Astrocyte of the hippocampus (primary cell): Measurements from ENCODE around the gene JPH3.
A peak's percentile ranks its signal among the peaks of the same experiment; 100 is the strongest.

ENCODE experiments used
- DNase-seq: peaks from one replicate; pipeline ENCODE4 v3.0.0; 2011; ENCODE audit warnings: low read depth, low spot score

JPH3 gene

DNA sequence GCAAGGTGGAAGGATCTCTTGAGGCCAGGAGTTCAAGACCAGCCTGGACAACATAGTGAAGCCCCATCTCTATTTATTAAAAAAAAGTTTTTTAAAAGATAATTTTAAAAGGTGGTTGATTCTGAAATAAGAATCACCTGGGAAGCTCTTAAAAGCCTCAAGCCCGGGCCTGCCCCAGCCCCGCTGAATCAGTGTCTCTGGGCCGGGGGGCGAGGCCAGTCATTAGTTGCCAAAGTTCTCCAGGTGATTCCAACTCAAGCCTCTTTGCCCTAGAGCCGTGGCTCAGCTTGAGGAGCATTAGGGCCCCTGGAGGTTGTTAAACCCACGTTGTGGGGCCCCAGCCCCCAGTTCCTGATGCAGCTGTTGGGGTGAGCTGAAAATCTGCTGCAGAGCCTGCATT, 24.6 kb downstream of the JPH3 start:
- no peak for DNase-seq

DNA sequence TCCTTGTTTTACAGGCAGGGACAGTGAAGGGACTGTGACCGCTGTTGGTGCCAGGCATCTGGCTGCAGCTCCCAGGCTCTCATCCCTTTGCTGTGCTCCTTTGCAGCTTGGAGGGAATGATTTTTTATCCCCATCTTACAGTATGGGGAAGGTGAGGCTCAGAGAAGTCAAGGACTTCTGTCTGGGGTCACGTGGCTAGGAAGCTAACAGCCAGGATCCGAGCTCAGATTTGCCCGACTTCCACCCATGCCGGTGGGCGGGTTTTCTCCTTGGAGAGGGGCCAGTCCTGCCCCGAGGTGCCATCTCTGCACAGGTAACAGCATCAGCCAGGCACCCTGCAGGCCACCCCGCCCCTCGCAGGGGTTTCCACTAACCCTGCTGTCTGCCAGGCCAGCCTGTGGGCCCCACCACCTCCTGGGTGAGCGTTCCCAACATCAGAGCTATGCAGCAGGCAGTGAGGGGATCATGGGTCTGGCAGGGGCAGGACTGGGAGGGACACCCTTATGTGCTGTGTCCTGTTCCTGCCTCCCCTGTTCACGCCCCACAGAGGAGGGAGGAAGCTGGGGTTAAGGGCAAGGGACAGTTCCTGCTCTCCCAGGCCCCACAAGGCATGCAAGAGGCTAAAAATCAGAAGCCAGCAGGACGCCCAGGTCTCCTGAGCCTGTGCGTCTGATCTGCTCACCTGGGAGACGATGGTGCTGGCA, 25.4 kb downstream of the JPH3 start:
- DNase-seq, result no peak

DNA sequence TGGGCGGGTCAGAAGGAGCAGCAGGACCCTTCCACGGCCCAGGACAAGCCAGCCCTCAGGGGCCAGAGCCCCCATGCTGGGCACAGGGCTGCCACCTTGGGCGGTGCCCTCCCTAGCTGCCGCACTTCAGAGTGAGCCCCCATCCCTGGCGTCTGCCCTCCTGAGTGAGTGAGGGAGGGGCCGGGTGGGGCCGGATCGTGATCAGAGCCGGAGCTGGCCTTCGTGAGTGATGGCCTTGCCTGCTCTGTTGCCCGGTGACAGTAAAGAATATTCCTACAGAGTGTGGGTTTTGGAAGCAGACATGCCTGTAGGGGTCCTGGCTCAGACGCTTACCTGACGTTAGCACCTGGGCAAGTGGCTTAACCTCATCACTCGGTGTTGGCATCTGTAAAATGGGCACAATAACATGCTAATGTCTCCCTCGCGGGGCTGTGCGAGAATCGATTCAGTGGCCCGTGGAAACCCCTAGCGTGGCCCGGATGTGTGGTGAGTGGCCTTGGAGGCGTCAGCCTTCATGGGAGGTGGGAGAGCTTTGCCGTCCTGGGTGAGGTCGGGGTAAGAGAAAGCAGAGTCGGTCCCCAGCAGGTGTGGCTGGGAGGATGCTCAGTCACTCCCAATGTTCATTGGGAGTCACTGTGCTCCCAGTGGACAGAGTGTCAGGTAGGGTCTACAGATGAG, 26.1 kb downstream of the JPH3 start:
- no peak for DNase-seq

DNA sequence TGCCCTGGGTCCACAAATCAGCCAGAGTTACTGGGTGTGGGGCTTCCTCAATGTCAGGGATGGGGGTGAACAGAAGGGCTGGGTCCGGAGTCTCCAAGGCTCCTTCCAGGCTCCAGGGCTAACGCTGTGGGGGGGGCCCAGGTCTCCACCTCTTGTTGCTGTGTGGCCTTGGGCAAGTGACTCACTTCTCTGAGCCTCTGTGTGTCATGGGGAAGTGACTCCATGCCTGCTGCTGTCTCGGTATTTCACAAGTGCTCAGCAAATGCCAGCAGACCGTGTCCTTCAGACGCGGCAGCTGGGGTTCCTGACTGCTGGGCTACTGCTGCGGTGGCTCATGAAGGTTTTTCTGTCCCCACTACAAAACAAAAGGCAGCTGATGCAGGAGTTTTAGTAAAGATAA, 26.6 kb downstream of the JPH3 start:
- DNase-seq, result peak; percentile 20

DNA sequence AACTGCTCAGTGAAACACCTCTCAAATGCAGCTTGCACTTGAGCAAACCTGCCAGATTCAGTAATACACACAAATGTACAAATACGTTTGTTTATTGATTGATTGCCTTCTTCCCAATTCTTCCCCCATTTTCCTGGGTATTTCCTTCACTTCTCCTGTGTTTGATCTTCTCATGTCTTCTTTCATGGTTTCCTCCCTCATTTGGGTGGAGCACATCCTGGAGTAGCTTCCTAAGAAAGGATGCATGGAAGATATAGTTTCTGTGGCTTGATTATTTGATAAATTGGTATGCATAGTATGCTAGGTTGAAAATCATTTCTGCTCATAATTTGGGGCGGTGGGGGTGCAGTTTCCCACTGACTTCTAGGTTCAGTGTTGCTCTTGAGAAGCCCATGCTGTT, 28.8 kb downstream of the JPH3 start:
- no peak for DNase-seq

DNA sequence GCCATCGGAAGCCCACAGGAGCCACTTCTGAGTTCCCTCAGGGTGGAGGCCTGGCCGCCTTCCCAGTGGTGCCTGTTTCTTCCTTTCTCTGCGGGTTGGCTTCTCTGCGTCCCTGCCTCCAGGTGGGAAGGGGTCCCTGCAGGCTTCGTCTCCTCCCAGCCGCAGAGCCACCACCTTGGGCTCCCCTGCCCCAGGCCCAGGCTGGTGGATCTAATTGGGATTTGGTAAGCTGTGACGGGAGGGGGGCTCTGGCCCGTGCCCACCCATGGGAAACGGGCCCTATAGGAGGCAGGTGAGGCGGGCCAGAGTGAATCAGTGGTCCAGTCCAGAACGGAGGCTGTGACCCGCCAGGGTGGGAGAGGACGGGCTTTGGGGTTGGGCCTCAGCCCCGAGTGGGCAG, 32.1 kb downstream of the JPH3 start:
- no peak for DNase-seq

DNA sequence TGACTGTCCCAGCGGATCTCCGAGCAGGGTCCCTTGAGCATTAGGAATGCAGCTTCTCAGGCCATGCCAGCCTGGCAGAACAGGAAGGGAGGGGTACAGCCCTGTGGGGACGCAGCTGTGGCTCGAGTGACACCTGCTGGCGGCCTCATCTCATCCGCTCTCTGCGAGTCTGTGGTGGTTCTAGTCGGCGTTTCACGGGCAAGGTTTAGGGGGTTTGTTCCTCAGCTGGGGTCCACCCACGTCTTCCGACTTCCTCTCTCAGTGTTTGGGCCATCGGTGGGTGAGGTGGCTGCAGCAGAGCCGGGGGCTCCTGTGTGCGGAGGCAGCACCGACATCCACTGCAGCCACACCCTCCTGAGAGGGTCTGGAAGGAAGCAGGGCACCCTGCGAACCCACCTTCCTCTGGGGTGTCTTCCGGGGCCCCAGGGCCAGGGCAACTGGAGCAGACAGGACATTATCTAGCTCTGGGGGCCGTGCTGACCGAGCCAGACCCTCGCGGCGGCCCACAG, 33.3 kb downstream of the JPH3 start:
- DNase-seq, result peak; percentile 72

DNA sequence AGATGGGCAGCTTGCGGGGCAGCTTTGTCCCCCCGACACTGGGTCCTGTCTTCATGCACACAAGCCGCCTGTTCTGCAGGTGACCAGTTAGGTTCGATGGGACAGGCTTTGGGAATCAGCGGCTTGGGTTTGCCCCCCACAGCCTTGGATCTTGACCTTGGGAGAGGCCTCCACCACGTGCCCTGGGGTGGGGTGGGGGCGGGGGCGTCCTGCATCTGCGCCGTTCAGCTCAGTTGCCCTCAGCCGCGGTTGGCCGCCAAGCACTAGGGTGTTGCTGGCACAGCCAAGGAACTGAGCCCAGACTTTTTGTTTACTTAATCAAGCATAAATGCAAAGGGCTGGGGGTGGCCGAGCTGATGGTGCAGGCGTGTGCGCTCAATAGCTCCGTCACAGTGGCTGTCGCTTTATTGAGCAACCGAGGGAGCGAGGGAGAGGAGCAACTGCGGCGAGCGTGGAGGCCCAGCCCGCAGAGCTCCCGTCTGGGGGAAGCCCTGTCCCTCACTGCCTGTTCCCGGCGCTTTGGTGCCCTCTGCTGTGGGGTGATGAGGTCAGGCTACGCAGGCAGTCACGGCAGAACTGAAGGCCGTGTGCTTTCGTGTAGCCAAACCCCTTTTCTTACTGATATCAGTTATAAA, 33.9 kb downstream of the JPH3 start:
- peak; percentile 87 for DNase-seq

DNA sequence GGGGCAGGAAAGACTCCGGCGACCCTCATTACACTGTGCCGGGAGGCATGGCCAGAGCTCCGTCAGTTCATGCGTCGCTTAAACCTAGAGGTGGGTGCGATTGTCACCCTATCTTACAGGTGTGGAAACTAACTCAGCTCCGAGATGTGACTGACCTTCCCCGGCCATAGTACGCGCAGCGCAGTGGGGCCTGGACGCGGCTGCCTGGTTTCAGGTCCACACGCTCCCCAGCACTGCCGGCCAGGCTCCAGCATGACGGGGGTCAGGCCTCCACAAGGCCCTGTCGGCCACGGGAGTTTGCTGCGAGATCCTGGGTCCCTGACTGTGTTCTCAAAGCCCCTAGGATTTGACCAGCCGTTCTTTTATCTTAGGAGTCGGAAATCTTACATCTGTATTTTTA, 34.4 kb downstream of the JPH3 start:
- DNase-seq, result no peak

DNA sequence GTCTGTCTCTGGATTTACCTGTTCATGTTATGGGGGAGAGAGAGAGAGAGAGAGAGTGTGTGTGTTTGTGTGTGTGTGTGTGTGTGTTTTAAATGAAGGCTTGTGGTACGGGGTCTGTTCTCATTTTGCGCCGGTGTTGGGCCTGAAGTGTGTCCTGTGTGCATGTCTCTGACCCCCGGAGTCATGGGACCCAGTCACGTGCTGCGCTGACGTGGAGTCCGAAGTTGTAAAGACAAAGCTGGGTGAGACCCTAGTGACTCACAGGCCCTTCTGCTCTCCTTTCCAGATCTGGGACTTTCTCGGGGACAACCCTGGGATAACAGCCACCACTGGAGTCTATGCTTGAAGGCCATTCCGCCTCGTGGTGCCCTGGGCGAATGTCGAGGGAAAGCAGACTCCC, 35.0 kb downstream of the JPH3 start:
- DNase-seq, result no peak

DNA sequence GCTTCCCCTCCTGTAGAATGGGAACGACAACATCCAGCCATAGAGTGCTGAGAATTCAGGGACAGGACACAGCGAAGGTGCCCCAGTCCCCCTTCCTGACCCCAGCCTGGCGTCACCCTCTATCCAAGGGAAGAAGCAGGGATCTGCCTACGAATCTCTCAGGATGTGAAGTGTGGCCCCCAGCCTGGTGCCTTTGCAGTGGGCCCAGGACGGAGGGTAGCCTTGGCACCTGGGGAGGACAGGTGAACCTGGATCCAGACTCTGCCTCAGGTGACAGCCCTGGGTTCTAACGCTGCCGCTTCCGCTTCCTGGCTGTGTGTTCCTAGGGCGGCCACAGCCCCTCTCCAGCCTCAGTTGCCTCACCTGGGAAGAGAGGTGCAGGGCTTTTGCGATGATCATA, 36.4 kb downstream of the JPH3 start:
- DNase-seq, result no peak

DNA sequence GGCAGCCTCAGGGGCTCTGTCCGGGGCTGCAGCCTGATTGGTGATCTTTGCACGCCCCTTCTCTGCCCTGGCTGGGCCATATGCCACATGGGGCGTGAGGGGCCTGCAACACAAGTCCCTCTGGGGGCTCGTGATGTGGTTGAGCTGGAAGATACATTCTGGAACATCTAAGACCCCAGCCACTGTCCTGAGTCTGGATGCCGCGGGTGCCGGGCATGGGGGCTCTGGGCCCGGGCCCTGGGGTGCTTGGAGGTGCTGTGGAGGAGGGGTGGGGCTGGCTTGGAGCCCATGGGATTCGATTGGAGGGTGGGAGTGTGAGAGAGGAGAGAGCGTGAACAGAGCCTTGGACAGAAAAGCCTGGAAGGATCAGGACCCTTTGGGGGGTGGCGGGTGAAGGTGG, 39.4 kb downstream of the JPH3 start:
- DNase-seq, result no peak

DNA sequence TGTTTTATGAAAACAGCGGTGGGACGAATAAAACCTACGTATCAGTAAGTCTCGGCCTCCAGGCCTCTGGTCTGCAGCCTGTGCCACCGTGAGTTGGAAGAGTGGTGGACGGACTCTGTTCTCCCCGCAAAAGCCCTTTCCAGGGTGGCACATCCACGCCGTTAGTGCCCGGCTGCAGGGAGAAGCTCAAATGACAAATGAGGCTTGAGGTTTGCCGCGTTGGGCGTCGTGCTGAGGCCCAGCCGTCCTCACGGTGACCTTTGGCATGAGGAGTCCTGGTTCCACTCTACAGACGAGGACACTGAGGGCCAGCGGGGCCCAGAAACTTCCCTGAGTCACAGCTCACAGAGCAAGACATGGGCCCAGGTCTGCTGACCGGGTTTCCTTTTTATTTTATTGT, 40.2 kb downstream of the JPH3 start:
- DNase-seq, result no peak

DNA sequence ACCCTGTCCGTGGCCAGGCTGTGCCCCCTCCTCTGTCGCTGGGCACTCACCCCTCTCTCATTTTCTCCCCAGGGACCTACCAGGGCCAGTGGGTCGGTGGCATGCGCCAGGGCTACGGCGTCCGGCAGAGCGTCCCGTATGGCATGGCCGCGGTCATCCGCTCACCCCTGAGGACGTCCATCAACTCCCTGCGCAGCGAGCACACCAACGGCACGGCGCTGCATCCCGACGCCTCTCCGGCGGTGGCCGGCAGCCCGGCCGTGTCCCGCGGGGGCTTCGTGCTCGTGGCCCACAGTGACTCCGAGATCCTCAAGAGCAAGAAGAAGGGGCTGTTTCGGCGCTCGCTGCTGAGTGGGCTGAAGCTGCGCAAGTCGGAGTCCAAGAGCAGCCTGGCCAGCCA, 41.9 kb downstream of the JPH3 start:
- no peak for DNase-seq

DNA sequence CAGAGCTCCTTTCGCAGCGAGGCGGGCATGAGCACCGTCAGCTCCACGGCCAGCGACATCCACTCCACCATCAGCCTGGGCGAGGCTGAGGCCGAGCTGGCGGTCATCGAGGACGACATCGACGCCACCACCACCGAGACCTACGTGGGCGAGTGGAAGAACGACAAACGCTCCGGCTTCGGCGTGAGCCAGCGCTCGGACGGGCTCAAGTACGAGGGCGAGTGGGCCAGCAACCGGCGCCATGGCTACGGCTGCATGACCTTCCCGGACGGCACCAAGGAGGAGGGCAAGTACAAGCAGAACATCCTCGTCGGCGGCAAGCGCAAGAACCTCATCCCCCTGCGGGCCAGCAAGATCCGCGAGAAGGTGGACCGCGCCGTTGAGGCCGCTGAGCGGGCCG, 42.3 kb downstream of the JPH3 start:
- DNase-seq, result no peak

DNA sequence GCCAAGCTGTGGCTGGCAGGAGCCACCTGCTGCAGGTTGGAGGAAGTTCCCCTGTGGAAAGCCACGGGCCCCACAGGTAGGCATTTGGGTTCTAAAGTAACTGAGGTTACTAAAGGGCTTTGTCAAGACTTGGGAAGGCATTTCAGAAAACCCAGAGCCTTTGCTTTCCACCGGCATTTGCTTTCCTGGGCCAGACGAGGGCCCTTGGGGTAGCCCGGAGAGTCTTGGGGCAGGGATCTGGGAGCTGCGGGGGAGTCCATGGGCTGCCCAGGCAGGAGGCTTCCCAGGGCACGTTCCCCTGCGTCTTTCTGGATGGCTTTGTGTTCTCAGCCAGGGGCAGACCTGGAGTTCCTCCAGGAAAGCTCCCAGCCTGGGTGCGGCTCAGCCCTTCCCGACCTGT, 43.5 kb downstream of the JPH3 start:
- no peak for DNase-seq

DNA sequence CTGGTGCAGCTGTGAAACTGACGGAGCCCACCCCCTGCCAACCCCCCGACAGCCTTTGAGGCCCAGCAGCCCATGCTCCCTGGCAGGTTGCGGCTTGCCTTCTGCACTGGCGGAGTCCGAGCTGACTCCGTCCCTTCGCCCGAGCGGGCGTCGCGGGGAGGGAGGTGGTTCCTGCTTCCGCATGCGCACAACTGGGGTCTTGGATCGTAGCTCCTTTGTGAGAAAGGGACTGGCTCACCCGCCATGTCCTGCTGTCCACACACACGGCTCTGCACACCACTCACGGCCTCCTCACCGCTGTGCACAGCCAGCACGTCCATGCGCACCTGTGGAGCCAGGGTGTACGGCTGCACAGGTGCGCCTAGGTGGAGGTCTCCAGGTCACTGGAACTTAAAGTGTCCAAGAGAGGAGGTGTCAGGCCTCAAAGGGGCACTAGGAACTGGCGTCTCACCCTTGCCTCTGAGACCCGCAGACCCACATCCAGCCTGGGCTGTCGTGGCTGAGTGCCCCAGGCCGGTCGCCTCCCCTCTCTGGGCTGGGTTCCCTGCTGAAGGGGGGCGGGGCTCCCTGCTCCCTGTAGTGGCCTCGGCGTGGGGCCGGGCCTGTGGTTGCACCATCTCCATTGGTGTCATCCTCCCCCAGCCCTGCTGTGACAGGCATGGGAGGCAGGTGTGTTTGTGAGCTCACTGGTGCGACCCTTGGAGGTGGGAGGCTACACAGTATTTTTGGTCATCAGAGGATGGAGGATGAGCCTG, 45.3 kb downstream of the JPH3 start:
- DNase-seq, result no peak

DNA sequence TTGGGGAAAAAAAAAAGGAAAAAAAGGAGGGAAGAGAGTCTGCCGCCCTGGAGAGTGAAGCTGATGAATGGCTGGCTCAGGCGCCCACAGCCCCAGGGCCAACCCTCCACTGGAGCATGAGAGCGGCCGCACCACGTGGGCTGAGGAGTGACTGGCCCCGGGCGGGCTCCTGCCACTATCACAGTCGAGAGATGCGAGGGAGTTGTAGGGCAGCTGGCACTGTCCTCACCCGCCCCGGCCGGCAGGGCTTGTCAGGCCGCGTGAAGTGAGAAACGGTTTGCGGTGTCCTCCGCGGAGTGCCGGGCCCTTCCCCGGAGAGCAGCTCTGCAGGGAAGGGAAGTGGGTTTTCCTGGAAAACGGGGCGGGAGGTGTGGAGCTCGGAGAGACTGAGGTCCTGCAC, 45.9 kb downstream of the JPH3 start:
- no peak for DNase-seq

DNA sequence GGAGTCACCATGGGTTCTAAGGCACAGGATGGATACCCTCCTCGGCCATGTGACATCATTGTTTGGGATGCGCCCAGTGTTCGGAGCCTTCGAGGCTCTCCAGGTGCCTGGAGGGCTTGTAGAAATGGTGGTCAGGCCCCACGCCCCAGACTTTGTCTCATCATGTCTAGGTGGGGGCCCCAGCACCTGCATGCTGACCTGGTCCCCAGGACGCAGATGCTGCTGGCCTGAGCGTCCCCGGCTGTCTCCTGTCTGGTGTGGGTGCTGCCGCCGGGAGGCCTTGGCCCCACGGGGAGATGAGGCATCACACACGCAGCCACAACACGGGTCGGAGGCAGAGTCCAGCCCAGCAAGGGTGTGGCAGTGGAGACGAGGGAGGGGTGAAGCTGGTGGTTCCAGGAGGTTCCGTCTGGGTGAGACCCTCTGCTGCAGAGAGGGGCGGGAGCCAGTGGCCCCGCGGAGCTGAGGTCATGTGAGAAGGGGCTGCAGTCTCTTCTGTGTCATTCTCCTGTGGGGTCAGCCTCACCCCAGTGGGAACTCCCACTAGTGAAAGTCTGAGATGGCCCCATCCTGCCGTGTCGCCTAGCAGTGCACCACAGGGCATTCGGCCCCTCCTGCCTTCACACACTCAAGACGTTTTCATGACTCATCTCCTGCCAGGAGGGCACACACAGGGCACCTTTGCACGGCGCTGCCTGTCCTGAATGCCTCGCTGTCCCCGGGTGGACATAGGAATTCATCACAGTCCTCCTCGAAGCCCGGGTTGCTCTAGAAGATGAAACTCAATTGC, 46.6 kb downstream of the JPH3 start:
- DNase-seq, result no peak

DNA sequence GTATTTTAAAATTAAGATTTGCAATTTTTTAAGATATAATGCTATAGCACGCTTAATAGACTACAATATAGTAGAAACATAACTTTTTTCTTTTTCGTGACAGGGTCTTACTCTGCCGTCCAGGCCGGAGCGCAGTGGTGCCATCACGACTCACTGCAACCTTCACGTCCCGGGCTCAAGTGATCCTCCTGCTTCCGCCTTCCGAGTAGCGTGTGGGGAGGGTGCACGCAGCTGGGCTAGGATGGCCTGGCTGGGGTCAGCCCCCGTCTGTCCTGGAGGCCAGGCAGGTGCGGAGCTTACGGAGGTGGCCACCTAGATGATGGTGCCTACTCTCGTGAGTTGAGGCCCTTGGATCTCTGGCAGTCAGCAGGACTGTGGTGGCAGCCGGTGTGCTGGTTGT, 50.1 kb downstream of the JPH3 start:
- no peak for DNase-seq

DNA sequence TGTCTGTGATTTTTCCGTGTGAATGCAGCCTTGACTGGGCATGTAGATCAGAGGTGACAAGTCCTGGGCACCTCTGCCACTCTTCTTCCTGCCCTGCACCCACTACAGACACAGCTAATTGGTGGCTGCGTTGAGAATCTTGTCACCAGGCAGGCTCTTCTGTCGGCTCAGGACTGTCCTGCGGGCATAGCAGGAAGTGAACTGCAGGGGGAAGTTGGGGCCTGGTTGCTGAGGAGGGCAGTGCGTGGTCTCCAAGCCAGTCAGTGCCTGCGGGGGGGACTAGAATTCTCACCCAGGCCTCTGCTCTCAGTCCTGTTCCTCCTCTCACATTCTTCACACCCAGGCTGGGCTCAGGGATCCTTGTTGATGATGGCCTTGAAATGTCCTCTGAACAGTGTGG, 50.5 kb downstream of the JPH3 start:
- no peak for DNase-seq

DNA sequence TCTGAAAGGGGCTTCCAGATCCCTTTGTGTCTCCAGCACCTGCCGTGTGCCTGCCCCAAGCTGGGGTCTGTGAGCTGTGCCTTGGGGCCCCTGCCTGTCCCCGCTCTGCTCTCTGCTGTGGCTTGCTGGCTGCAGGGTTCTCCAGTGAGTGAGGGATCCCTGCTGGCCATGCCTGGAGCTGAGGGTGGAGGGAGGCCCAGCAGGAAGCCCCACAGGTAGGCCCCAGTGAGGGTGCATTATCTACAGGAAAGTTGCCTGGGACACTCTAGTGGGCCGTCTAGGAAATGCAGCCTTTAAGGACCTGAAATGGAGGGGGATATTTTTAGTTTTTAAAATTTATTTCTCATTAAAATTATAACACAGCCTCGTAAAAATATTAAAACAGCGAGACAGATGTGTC, 50.9 kb downstream of the JPH3 start:
- peak; percentile 23 for DNase-seq
